Erythroblast (primary cell): ENCODE measurements around the gene NCOA7.

Experiments
- GATA1 ChIP-seq: IDR thresholded peaks from 2 replicates; pipeline ENCODE4 v1.6.1; 2011; ENCODE audit warnings: low read depth, mild to moderate bottlenecking, control low read depth, low read length, moderate library complexity
- POLR2A ChIP-seq: IDR thresholded peaks from 2 replicates; pipeline ENCODE4 v1.6.1; 2011; ENCODE audit warnings: mild to moderate bottlenecking, low read length

GRCh38 chr6:125819535-125820326 is 29.0 kb downstream of the NCOA7 start:
- TF ChIP-seq POLR2A = no peak
- no peak for TF ChIP-seq GATA1
